Esophagus muscularis mucosa (tissue), 4 donors: ENCODE data around the gene MAB21L1.

Experiments used
- EP300 ChIP-seq: sonication (generic); formaldehyde crosslinking; IDR thresholded peaks from one replicate; pipeline ENCODE4 v1.6.1; 2017; ENCODE audit warnings: antibody characterized with exemption
- POLR2A ChIP-seq: fragments of 450-650 bp; IDR thresholded peaks from one replicate; pipeline ENCODE4 v1.6.1; 2017; ENCODE audit warnings: antibody characterized with exemption, moderate library complexity, mild to moderate bottlenecking, low read depth
- POLR2AphosphoS5 ChIP-seq, 2 donors: sonication (generic); formaldehyde crosslinking; IDR thresholded peaks; one replicate each; pipeline ENCODE4 v1.6.1; 2017; ENCODE audit warnings: antibody characterized with exemption in 2 of 2
- TF ChIP-seq, protein P1 (sequence below), 3 experiments: fragments of 200-600 bp in 2 of 3; fragments of 450-650 bp in 1 of 3; sonication (generic) in 2 of 3; IDR thresholded peaks; one replicate each; pipeline ENCODE4 v1.5.1; 2017 to 2019; ENCODE audit warnings: antibody characterized with exemption in 3 of 3, mild to moderate bottlenecking in 2 of 3, moderate library complexity in 1 of 3

DNA sequence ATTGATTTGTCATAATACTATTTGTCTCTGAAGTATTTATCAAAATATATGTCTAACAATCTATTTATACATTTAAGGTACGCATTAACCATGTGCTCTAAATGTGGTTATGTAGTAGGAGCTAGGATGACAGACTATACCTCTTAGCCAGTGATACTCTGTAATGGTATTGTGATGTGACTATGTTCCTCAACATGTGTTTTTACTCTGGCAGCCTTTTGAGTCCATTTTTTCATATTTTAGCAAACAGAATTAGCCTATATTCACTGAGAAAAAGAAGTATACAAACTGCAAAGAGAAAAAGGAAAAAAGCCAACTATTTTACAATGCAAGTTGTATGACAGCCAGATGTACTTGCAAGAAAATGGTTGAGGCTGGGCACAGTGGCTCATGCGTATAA lies 26.7 kb downstream of the MAB21L1 start:
- TF ChIP-seq, protein P1, sequence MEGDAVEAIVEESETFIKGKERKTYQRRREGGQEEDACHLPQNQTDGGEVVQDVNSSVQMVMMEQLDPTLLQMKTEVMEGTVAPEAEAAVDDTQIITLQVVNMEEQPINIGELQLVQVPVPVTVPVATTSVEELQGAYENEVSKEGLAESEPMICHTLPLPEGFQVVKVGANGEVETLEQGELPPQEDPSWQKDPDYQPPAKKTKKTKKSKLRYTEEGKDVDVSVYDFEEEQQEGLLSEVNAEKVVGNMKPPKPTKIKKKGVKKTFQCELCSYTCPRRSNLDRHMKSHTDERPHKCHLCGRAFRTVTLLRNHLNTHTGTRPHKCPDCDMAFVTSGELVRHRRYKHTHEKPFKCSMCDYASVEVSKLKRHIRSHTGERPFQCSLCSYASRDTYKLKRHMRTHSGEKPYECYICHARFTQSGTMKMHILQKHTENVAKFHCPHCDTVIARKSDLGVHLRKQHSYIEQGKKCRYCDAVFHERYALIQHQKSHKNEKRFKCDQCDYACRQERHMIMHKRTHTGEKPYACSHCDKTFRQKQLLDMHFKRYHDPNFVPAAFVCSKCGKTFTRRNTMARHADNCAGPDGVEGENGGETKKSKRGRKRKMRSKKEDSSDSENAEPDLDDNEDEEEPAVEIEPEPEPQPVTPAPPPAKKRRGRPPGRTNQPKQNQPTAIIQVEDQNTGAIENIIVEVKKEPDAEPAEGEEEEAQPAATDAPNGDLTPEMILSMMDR (IDR thresholded peaks at IDR 0.05) = no peak
- TF ChIP-seq POLR2AphosphoS5 (IDR thresholded peaks at IDR 0.05) (no peak), POLR2A (no peak), EP300 (no peak)
